PC-3 (cell line): ENCODE results near the gene CPT2. TPM values are rescaled to one million over a fixed set of nuclear protein-coding genes. Genes with fewer than 3 reads are reported as not detected.

Experiments used
- ATAC-seq: fragments of 200-7000 bp; cut with Tn5 transposase; 2 replicates; pipeline ENCODE4 v1.9.1; 2020; ENCODE audit warnings: mild to moderate bottlenecking, moderate library complexity
- BruUV-seq: library from RNA; stranded (reverse); fragments of 400-500 nt; replicated peaks from 2 replicates; lab custom pipeline; 2021; lab: Mats Ljungman, UMichigan
- CTCF ChIA-PET: fragments of 300-600 bp; sonication (Branson Sonifier 250); formaldehyde crosslinking; loops from one replicate; lab custom pipeline; 2022; ENCODE audit warnings: antibody characterized with exemption; lab: Charles Lee
- POLR2A ChIA-PET: fragments of 300-600 bp; sonication (Branson Sonifier 250); formaldehyde crosslinking; loops from one replicate; lab custom pipeline; 2022; ENCODE audit warnings: antibody characterized with exemption; ENCODE audit not compliant: unreplicated experiment; lab: Charles Lee
- DNase-seq: peaks from one replicate; pipeline ENCODE4 v3.0.0-alpha.2; 2015
- H2AFZ ChIP-seq: fragments of 300-600 bp; sonication (generic); 2 replicates; pipeline ENCODE4 v1.6.0; 2016; ENCODE audit warnings: antibody characterized with exemption, low read length
- H3F3A ChIP-seq: fragments of 300-600 bp; sonication (generic); one replicate; pipeline ENCODE4 v1.6.0; 2017; ENCODE audit warnings: antibody characterized with exemption, low read length, control low read depth, mild to moderate bottlenecking; ENCODE audit not compliant: unreplicated experiment
- H3K27ac ChIP-seq: fragments of 300-600 bp; sonication (generic); 2 replicates; pipeline ENCODE4 v1.5.1; 2016; ENCODE audit warnings: mild to moderate bottlenecking, low read length
- H3K27me3 ChIP-seq: fragments of 300-600 bp; sonication (generic); 2 replicates; pipeline ENCODE4 v1.6.1; 2016; ENCODE audit warnings: low read length, mixed read lengths
- H3K36me3 ChIP-seq: fragments of 300-600 bp; sonication (generic); 2 replicates; pipeline ENCODE4 v1.6.1; 2016; ENCODE audit warnings: low read depth, mixed run types, low read length, mixed read lengths
- H3K4me1 ChIP-seq: fragments of 300-600 bp; sonication (generic); 2 replicates; pipeline ENCODE4 v1.5.1; 2016; ENCODE audit warnings: low read length; ENCODE audit not compliant: insufficient read depth
- H3K4me2 ChIP-seq: fragments of 300-600 bp; sonication (generic); 2 replicates; pipeline ENCODE4 v1.6.0; 2016; ENCODE audit warnings: low read length
- H3K4me3 ChIP-seq: fragments of 300-600 bp; sonication (generic); 2 replicates; pipeline ENCODE4 v1.5.1; 2016; ENCODE audit warnings: mild to moderate bottlenecking, low read length, mixed read lengths
- H3K79me2 ChIP-seq: fragments of 300-600 bp; sonication (generic); 2 replicates; pipeline ENCODE4 v1.6.1; 2017; ENCODE audit warnings: low read length, mixed read lengths
- H3K9ac ChIP-seq: fragments of 300-600 bp; sonication (generic); 2 replicates; pipeline ENCODE4 v1.6.0; 2016; ENCODE audit warnings: mild to moderate bottlenecking, low read length
- H3K9me2 ChIP-seq: fragments of 300-600 bp; sonication (generic); replicated peaks from 2 replicates; pipeline ENCODE4 v1.6.1; 2016; ENCODE audit warnings: mixed run types, low read length, mixed read lengths
- H3K9me3 ChIP-seq: fragments of 300-600 bp; sonication (generic); 2 replicates; pipeline ENCODE4 v1.6.1; 2016; ENCODE audit warnings: low read length, mixed read lengths
- H4K20me1 ChIP-seq: fragments of 300-600 bp; sonication (generic); 2 replicates; pipeline ENCODE4 v1.6.1; 2016; ENCODE audit warnings: low read length, mixed read lengths
- CTCF ChIP-seq: fragments of 300-600 bp; sonication (generic); conservative IDR thresholded peaks from 2 replicates; pipeline ENCODE4 v1.5.1; 2017; ENCODE audit warnings: antibody characterized with exemption, low read depth, mild to moderate bottlenecking, low read length
- EZH2 ChIP-seq: fragments of 300-600 bp; sonication (generic); IDR thresholded peaks from one replicate; pipeline ENCODE4 v1.6.1; 2017; ENCODE audit warnings: antibody characterized with exemption, mild to moderate bottlenecking, low read length; ENCODE audit not compliant: unreplicated experiment
- EZH2phosphoT487 ChIP-seq: fragments of 300-600 bp; sonication (generic); IDR thresholded peaks from 2 replicates; pipeline ENCODE4 v1.6.1; 2018; ENCODE audit warnings: mild to moderate bottlenecking, antibody characterized with exemption, low read length, borderline replicate concordance
- intact Hi-C: fragments of 100-400 bp; cut with micrococcal nuclease; formaldehyde crosslinking; loops from 2 replicates; pipeline ENCODE4 v1.9.0; 2023
- total RNA-seq: library from RNA; depleted of rRNA; stranded (reverse); fragments of >200 nt; gene quantifications from 2 replicates; pipeline ENCODE4 v1.2.3, GENCODE V29; 2014

Gene CPT2
- total RNA-seq, 1 experiment from 2014 or later: 27.1 TPM

- BruUV-seq: no TSS peak
- POLR2A ChIA-PET: no interaction called here
Measured at GRCh38 chr1:53242381-53242780, 45.8 kb downstream of the CPT2 start.

GRCh38 chr1:53244141-53244540 is 47.5 kb downstream of the CPT2 start:
- Histone ChIP-seq H3K79me2 (no peaks in the 10 kb centered on the region), H2AFZ (no peak overlapping the region), H3K27me3 (no peaks in the 10 kb centered on the region), H3K4me2 (no peak overlapping the region), H3K4me3 (no peak overlapping the region), H3K9ac (no peak overlapping the region), H3K36me3 (peaks cover 25% of the 10 kb centered on the region), H3F3A (peaks cover 5% of the 10 kb centered on the region), H3K4me1 (peaks cover 11% of the 10 kb centered on the region), H3K9me3 (no peaks in the 10 kb centered on the region), H3K9me2 (no peaks in the 10 kb centered on the region), H3K27ac (no peak overlapping the region), H4K20me1 (no peaks in the 10 kb centered on the region)
- no peak for DNase-seq
- intact Hi-C loops: no loop called here
- ChIA-PET POLR2A (no interaction called here), CTCF (no interaction called here)
- TF ChIP-seq CTCF (no peak), EZH2 (no peak), EZH2phosphoT487 (no peak)
- no TSS peak for BruUV-seq
- no peak for ATAC-seq

More at GRCh38 chr1:53242381-53242780, 45.8 kb downstream of the CPT2 start:
- no peak overlapping the region for H3K9ac ChIP-seq
- peaks cover 18% of the 10 kb centered on the region for H3K4me1 ChIP-seq
- TF ChIP-seq EZH2 (no peak), CTCF (no peak), EZH2phosphoT487 (no peak)
- H3K27ac ChIP-seq: no peak overlapping the region
- H2AFZ ChIP-seq: no peak overlapping the region
- no peak for ATAC-seq
- peaks cover 7% of the 10 kb centered on the region for H3F3A ChIP-seq
- peaks cover 9% of the 10 kb centered on the region for H3K79me2 ChIP-seq
- no peak for DNase-seq
- H3K36me3 ChIP-seq: peaks cover 17% of the 10 kb centered on the region
- no peaks in the 10 kb centered on the region for H4K20me1 ChIP-seq
- H3K4me2 ChIP-seq: no peak overlapping the region
- H3K9me3 ChIP-seq: no peaks in the 10 kb centered on the region
- no peaks in the 10 kb centered on the region for H3K27me3 ChIP-seq
- intact Hi-C loops: no loop called here
- no peak overlapping the region for H3K4me3 ChIP-seq
- no peaks in the 10 kb centered on the region for H3K9me2 ChIP-seq
- CTCF ChIA-PET: no interaction called here

GRCh38 chr1:53246261-53247134 is 49.9 kb downstream of the CPT2 start:
- DNase-seq: peak; percentile 17
- Histone ChIP-seq H3K4me2 (no peak overlapping the region), H4K20me1 (no peaks in the 10 kb centered on the region), H3K27ac (no peak overlapping the region), H2AFZ (no peak overlapping the region), H3K4me3 (no peak overlapping the region), H3K9ac (no peak overlapping the region), H3K79me2 (no peaks in the 10 kb centered on the region), H3K4me1 (no peaks in the 10 kb centered on the region), H3K27me3 (no peaks in the 10 kb centered on the region), H3K9me3 (no peaks in the 10 kb centered on the region), H3K9me2 (no peaks in the 10 kb centered on the region), H3K36me3 (peaks cover 45% of the 10 kb centered on the region), H3F3A (no peaks in the 10 kb centered on the region)
- ChIA-PET POLR2A (no interaction called here), CTCF (no interaction called here)
- no TSS peak for BruUV-seq
- TF ChIP-seq EZH2phosphoT487 (no peak), CTCF (no peak), EZH2 (no peak)
- intact Hi-C loops: no loop called here
- ATAC-seq: no peak
